Measurements from ENCODE around the gene PEMT. TPM values are rescaled to one million over a fixed set of nuclear protein-coding genes. Genes with fewer than 3 reads are reported as not detected.

The PEMT gene
- total and polyA plus RNA-seq, 3 experiments from 2014 or later, result 31.9 to 42.1 (median 34.6) TPM

DNA sequence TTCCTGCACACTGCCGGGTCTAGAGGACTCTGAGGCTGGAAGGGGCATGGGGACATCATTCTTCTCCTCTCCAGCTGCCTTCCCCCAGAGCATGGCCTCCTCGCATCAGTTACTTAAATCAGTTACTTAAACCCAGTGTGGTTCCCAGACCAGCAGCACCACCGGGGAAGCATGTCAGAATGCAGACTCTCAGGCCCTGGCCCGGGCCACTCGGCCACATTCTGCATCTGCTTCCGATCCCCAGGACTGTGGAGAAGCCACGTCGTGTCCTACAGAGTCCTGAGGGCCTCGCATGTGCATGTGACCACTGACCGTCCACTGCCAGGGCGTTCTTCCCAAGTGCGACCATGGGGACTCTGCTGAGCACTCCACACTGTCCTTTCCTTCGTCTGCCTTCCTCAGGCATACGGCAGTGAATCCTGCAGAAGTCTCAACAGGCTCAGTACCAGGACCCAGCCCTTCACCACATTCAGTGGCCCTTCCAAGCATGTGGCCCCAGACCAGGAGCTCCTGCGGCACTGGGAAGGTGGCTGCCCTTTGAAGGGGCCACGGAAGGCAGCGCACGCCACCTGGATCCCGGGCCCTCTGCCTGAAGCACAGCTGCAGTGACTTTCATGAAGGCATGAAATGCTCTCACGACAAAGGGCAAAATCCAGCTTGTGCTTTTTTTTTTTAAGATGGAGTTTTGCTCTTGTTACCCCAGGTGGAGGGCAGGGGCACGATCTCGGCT is 48.4 kb downstream of the PEMT start:
- H3K36me3 Mint-ChIP-seq, result no peaks in the 10 kb centered on the region
- H3K9me3 Mint-ChIP-seq, result no peaks in the 10 kb centered on the region
- H3K27ac Mint-ChIP-seq, result no peak overlapping the region
- no peaks in the 10 kb centered on the region for H3K27me3 Mint-ChIP-seq
- H3K36me3 ChIP-seq (ENCODE audit: insufficient read depth, low read length), result no peaks in the 10 kb centered on the region
- CTCF ChIA-PET, result no interaction called here
- H3K9me3 ChIP-seq (ENCODE audit: low read length), result no peaks in the 10 kb centered on the region
- peaks cover 0 to 2% (median 0%) of the 10 kb centered on the region in 3 donors for H3K4me1 Mint-ChIP-seq
- no peak overlapping the region for H3K4me3 ChIP-seq (ENCODE audit: low read length)
- DNase-seq, result no peak
- no peaks in the 10 kb centered on the region for H3K27me3 ChIP-seq (ENCODE audit: insufficient read depth, low read length, poor library complexity, severe bottlenecking)
- POLR2A ChIA-PET, result no interaction called here
- H3K4me1 ChIP-seq (ENCODE audit: insufficient read depth, low read length), result no peaks in the 10 kb centered on the region
- H3K27ac ChIP-seq (ENCODE audit: low read depth, low read length), result no peak overlapping the region
- H3K4me3 Mint-ChIP-seq, result no peak overlapping the region

DNA sequence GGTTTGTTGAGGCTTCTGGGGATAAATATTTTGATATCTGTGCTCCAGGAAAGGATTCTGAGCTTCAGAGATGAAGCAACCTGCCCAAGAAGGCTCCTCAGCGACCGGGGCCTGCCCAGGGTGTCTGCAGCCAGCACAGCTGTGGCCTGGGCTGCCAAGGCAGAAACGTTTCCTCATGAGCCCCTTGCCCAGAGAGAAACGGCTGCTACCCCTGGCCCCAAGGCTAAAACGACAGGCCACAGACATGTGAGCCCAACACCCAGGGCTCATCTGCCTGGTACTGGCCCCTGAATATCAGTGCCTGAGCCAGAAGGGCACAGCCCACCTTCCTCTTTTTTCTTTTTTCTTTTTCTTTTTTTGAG is 49.9 kb downstream of the PEMT start:
- ChIA-PET CTCF (no interaction called here), POLR2A (no interaction called here)
- no peak for DNase-seq
- Histone ChIP-seq H3K36me3 (ENCODE audit: insufficient read depth, low read length) (no peaks in the 10 kb centered on the region), H3K27me3 (ENCODE audit: insufficient read depth, low read length, poor library complexity, severe bottlenecking) (no peaks in the 10 kb centered on the region), H3K4me3 (ENCODE audit: low read length) (no peak overlapping the region), H3K27ac (ENCODE audit: low read depth, low read length) (no peak overlapping the region), H3K4me1 (ENCODE audit: insufficient read depth, low read length) (no peaks in the 10 kb centered on the region), H3K9me3 (ENCODE audit: low read length) (no peaks in the 10 kb centered on the region)
- Mint-ChIP-seq H3K27ac (no peak overlapping the region), H3K9me3 (no peaks in the 10 kb centered on the region), H3K4me3 (no peak overlapping the region), H3K4me1 (peaks cover 0 to 2% (median 0%) of the 10 kb centered on the region in 3 donors), H3K36me3 (no peaks in the 10 kb centered on the region), H3K27me3 (no peaks in the 10 kb centered on the region)

DNA sequence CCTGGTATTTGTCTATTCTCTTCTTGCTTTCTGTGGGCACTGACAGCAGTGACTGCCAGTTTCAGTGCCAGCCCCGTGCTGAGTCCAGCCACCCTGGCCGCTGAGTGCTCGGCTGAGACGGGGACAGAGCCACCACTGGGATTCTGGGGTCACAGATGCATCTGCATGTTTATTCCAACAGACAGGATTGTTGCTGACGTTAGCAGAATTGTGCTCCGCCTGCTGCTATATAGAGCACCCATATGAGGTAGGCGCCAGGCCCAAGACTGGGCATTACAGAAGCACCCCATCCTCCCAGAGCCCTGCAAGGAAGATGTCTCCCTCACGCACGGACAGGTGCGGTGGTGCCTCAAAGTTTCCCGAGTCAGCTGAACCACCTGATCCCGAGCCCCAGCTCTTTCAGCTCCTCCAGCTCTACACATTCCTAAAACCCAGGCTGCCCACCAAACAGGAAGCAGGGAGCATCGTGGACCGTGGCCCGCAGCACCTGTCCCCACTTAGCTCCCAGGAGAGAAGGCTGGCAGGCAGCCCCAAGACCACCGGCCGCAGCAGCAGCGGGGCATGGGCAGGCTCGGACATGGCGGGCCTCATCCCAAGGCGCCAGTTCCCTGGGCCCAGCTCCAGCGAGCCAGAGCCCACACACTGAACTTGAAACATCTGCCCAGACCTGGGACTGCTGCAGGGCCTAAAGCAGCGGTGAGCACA is 50.4 kb downstream of the PEMT start:
- H3K36me3 ChIP-seq (ENCODE audit: insufficient read depth, low read length), result no peaks in the 10 kb centered on the region
- DNase-seq, result no peak
- H3K27me3 ChIP-seq (ENCODE audit: insufficient read depth, low read length, poor library complexity, severe bottlenecking), result no peaks in the 10 kb centered on the region
- CTCF ChIA-PET, result no interaction called here
- Mint-ChIP-seq H3K9me3 (no peaks in the 10 kb centered on the region), H3K27ac (no peak overlapping the region), H3K4me1 (peaks cover 0 to 2% (median 0%) of the 10 kb centered on the region in 3 donors), H3K36me3 (no peaks in the 10 kb centered on the region), H3K27me3 (no peaks in the 10 kb centered on the region), H3K4me3 (no peak overlapping the region)
- POLR2A ChIA-PET, result no interaction called here
- H3K9me3 ChIP-seq (ENCODE audit: low read length), result no peaks in the 10 kb centered on the region
- H3K4me3 ChIP-seq (ENCODE audit: low read length), result no peak overlapping the region
- no peak overlapping the region for H3K27ac ChIP-seq (ENCODE audit: low read depth, low read length)
- H3K4me1 ChIP-seq (ENCODE audit: insufficient read depth, low read length), result no peaks in the 10 kb centered on the region

DNA sequence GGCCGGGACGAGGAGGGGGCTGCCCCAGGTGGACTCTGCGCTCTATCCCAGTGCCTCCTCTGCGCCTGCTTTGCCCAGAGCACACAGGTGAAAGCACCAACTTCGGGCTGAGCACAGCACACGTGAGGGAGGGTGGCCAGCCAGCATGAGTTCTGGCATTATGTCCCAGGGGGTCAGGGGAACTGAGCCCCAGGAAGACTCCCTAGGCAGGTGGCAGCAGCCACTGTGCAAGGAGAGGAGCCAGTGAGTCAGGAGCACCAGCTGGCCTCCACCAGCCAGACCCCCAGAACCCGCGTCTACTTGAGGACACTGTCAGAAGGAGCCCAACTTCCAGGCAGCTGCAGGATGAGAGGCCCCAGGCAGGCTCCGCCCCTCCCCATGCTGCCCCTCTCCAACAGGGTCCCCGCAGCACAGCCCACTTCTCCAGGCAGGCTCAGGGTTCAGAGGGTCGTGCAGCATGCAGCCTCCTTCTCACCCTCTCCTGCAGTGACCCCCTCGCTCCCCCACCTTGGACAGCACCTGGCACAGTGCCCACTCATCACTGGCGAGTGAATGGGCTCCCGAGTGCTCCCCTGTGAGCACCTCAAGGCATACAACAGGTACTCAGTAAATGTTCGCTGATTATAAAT is 51.1 kb downstream of the PEMT start:
- peaks cover 0 to 2% (median 0%) of the 10 kb centered on the region in 3 donors for H3K4me1 Mint-ChIP-seq
- H3K27ac Mint-ChIP-seq, result no peak overlapping the region
- Histone ChIP-seq H3K4me1 (ENCODE audit: insufficient read depth, low read length) (no peaks in the 10 kb centered on the region), H3K9me3 (ENCODE audit: low read length) (no peaks in the 10 kb centered on the region), H3K27ac (ENCODE audit: low read depth, low read length) (no peak overlapping the region), H3K27me3 (ENCODE audit: insufficient read depth, low read length, poor library complexity, severe bottlenecking) (no peaks in the 10 kb centered on the region), H3K4me3 (ENCODE audit: low read length) (no peak overlapping the region), H3K36me3 (ENCODE audit: insufficient read depth, low read length) (no peaks in the 10 kb centered on the region)
- no peak for DNase-seq
- no peaks in the 10 kb centered on the region for H3K36me3 Mint-ChIP-seq
- CTCF ChIA-PET, result no interaction called here
- no peak overlapping the region for H3K4me3 Mint-ChIP-seq
- no peaks in the 10 kb centered on the region for H3K9me3 Mint-ChIP-seq
- no peaks in the 10 kb centered on the region for H3K27me3 Mint-ChIP-seq
- POLR2A ChIA-PET, result no interaction called here

DNA sequence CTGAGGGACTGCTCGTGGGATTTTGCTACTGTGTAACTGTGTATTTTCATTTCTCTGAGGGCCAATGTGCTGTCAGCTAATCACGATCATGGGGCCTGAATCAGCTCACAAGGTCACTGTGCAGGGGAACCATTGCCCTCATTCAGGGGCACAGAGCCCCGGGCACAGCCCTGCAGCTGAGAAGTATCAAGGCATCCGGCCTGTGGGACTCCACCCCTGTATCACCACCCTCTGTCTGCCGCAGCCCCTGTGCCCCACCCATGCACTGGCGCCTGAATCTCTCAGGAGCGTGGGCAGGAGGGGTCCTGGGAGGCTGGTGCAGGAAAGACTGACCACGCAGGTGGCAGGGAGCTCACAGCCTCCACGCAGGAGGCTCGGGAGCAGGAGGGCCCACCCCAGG is 51.9 kb downstream of the PEMT start:
- CTCF ChIA-PET, result no interaction called here
- Histone ChIP-seq H3K4me3 (ENCODE audit: low read length) (no peak overlapping the region), H3K36me3 (ENCODE audit: insufficient read depth, low read length) (no peaks in the 10 kb centered on the region), H3K9me3 (ENCODE audit: low read length) (no peaks in the 10 kb centered on the region), H3K27ac (ENCODE audit: low read depth, low read length) (no peak overlapping the region), H3K27me3 (ENCODE audit: insufficient read depth, low read length, poor library complexity, severe bottlenecking) (no peaks in the 10 kb centered on the region), H3K4me1 (ENCODE audit: insufficient read depth, low read length) (no peaks in the 10 kb centered on the region)
- H3K27ac Mint-ChIP-seq, result no peak overlapping the region
- no peaks in the 10 kb centered on the region for H3K36me3 Mint-ChIP-seq
- H3K4me1 Mint-ChIP-seq, result peaks cover 0 to 2% (median 0%) of the 10 kb centered on the region in 3 donors
- no peaks in the 10 kb centered on the region for H3K9me3 Mint-ChIP-seq
- no peak for DNase-seq
- H3K4me3 Mint-ChIP-seq, result no peak overlapping the region
- POLR2A ChIA-PET, result no interaction called here
- H3K27me3 Mint-ChIP-seq, result no peaks in the 10 kb centered on the region

DNA sequence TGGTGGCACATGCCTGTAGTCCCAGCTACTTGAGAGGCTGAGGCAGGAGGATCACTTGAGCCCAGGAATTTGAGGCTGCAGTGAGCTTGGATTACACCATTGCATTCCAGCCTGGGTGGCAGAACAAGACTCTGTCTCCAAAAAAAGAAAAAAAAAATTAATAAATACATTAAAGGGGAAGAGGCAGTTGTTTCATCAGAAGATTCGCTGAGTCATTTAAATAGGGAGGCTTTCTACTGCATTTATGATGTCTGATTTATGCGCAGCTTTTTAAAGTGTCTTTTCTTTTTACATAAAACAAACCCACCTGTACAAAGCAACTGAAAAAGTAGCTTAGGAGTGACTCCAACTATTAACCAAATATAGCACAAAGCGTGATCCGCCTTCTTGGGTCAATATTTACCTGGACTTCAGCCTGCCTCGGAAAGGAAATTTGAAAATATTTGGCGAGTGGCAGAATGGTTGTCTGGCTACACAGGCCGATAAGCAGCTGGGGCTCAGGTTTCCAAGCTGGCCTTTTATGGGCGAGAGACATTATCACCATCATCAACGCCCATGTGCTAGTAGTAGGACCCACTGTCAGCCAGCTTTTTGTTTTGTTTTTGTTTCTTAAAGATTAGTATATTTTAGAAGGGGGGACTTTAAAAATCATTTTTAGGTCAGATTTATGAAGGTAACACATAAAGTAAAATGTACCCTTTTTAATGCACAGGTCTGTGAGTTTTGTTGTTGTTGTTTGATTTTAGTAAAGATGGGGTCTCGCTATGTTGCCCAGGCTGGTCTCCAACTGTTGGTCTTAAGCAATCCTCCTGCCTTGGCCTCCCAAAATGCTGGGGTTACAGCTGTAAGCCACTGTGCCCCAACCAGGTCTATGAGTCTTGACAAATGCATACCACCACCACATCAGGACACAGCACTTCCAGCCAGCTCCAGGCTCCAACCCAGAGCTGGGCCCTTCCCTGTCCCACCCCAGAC is 52.8 kb downstream of the PEMT start:
- H3K27ac Mint-ChIP-seq, result no peak overlapping the region
- POLR2A ChIA-PET, result no interaction called here
- no peak overlapping the region for H3K4me3 ChIP-seq (ENCODE audit: low read length)

DNA sequence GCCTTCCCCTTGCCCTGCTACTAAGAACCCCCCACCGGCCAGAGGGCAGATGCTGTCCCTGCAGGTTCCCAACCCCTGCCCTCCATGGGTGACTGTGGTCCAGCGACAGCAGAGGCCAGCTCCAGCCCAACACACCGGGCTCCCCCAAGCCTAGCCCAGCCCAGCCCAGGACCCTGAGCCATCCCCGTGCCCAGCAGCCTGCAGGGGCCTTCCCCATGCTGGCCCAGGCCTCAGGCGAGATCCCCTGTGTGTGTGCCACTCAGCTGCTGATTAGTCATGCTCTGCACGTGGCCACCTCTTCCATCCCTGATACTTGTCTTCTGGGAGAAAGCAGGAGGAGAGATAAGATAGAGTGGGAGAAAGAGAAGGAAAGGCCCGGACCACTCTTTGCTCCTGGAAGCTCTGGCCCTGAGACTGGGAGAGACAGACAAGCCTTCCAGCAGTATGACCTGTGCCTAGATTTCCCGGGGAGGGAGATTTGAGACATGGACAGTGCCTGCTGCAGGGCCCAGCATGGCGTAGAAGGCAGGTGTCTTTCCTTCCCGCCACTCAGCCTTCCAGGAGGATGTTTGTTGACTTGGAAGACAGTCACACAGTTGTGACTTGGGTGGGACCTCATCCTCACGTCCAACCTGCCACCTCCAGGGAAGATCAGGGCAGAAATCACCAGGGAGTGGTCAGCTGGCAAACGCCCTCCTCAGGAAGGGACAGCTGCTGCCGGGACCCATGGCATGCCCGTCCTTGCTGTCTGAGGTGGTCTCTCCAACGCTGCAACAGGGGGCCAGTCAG is 54.0 kb downstream of the PEMT start:
- no peak overlapping the region for H3K27ac ChIP-seq (ENCODE audit: low read depth, low read length)
- no peak overlapping the region for H3K4me3 ChIP-seq (ENCODE audit: low read length)
- H3K36me3 ChIP-seq (ENCODE audit: insufficient read depth, low read length), result no peaks in the 10 kb centered on the region
- H3K27me3 ChIP-seq (ENCODE audit: insufficient read depth, low read length, poor library complexity, severe bottlenecking), result no peaks in the 10 kb centered on the region
- Mint-ChIP-seq H3K4me1 (peaks cover 0 to 2% (median 0%) of the 10 kb centered on the region in 3 donors), H3K27ac (no peak overlapping the region), H3K36me3 (no peaks in the 10 kb centered on the region), H3K27me3 (no peaks in the 10 kb centered on the region), H3K4me3 (no peak overlapping the region), H3K9me3 (no peaks in the 10 kb centered on the region)
- ChIA-PET POLR2A (no interaction called here), CTCF (no interaction called here)
- H3K4me1 ChIP-seq (ENCODE audit: insufficient read depth, low read length), result no peaks in the 10 kb centered on the region
- no peak for DNase-seq
- H3K9me3 ChIP-seq (ENCODE audit: low read length), result no peaks in the 10 kb centered on the region

More for the DNA sequence above, 52.8 kb downstream of the PEMT start:
- Mint-ChIP-seq H3K36me3 (no peaks in the 10 kb centered on the region), H3K4me3 (no peak overlapping the region), H3K4me1 (peaks cover 0 to 2% (median 0%) of the 10 kb centered on the region in 3 donors), H3K27me3 (no peaks in the 10 kb centered on the region), H3K9me3 (no peaks in the 10 kb centered on the region)
- Histone ChIP-seq H3K27me3 (ENCODE audit: insufficient read depth, low read length, poor library complexity, severe bottlenecking) (no peaks in the 10 kb centered on the region), H3K27ac (ENCODE audit: low read depth, low read length) (no peak overlapping the region), H3K36me3 (ENCODE audit: insufficient read depth, low read length) (no peaks in the 10 kb centered on the region), H3K9me3 (ENCODE audit: low read length) (no peaks in the 10 kb centered on the region), H3K4me1 (ENCODE audit: insufficient read depth, low read length) (no peaks in the 10 kb centered on the region)
- no peak for DNase-seq
- CTCF ChIA-PET, result interaction anchor here (1.2 kb wide), 1 partner anchor 8 kb away, joined by 5 read pairs; no protein-coding TSS in a partner anchor
